H4 (cell line): ENCODE results near the gene LMAN2L. TPM values are rescaled to one million over a fixed set of nuclear protein-coding genes. Genes with fewer than 3 reads are reported as not detected.
"Not testable (repeated sequence)": the region's sequence is repeated elsewhere in the genome, so short reads cannot be mapped to it uniquely, and the experiment has no call there.

ENCODE experiments used
- DNase-seq: peaks from one replicate; pipeline ENCODE4 v3.0.0-alpha.2; 2015; ENCODE audit warnings: low spot score
- total RNA-seq: library from RNA; depleted of rRNA; stranded (reverse); fragments of >200 nt; shearing (Covaris generic); gene quantifications from 2 replicates; pipeline ENCODE4 v1.2.3, GENCODE V29; 2014

The LMAN2L gene
- total RNA-seq, 1 experiment from 2014 or later, result 38.2 TPM

DNA sequence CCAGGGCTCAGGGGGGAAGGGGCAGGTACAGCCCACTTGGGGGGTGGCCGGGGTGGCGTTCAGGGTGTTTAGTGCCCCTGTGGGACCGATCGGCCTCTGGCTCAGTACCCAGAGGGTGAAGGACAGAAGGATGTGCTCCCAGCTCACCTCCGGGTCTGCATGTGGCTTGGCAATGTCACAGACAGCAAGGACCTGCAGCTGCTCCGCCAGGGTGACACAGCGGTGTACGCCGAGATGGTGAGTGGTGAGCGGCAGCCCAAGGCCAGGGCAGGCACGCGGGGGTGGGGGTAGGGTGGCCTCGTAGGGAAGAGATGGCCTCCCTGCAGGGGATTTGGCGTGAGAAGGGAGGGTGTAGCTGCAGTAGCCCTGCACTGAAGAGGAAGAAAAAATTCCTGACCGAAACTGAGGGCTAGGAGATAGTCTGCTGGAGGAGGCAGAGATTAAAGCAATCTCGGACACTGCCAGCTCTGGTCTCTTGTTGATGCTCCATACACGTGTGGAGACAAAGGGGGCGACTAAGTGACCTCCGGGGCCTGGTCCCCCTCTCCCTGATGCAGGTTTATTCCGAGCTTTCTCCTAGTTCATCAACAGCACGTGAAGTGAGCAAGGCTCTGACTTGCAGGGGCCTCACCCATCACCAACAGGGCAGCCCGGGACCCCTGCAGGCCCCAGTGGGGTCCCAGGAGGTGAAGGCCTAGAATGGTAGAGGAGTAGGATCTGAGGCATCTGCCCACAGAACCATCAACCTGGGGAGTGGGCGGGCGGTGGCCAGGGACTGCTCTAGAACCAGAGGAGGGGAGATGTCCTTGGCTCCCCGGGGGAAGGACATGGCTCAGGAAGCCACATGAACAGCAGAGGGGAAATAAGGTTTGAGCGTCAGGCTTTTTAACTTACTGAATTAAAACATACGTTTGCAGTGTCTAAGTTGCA is 51.9 kb downstream of the LMAN2L start:
- DNase-seq, result no peak

DNA sequence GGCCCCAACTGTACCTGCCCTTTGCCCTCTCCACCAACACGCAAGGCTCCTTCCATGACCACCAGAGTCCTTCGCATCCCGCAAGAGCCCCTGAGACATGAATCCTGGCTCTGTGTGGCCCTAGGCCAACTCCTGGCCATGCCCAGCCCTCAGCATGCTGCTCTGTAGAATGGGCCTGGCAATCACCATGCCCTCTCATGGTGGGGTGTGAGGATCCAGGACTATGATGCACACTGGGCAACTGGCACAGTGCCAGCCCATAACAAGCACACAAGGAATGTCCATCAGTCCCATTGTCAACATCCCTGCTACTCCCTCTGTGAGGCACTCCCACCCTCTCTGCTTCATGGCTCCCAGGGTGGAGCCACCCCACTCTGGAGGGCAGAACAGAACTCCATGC is 52.6 kb downstream of the LMAN2L start:
- no peak for DNase-seq

DNA sequence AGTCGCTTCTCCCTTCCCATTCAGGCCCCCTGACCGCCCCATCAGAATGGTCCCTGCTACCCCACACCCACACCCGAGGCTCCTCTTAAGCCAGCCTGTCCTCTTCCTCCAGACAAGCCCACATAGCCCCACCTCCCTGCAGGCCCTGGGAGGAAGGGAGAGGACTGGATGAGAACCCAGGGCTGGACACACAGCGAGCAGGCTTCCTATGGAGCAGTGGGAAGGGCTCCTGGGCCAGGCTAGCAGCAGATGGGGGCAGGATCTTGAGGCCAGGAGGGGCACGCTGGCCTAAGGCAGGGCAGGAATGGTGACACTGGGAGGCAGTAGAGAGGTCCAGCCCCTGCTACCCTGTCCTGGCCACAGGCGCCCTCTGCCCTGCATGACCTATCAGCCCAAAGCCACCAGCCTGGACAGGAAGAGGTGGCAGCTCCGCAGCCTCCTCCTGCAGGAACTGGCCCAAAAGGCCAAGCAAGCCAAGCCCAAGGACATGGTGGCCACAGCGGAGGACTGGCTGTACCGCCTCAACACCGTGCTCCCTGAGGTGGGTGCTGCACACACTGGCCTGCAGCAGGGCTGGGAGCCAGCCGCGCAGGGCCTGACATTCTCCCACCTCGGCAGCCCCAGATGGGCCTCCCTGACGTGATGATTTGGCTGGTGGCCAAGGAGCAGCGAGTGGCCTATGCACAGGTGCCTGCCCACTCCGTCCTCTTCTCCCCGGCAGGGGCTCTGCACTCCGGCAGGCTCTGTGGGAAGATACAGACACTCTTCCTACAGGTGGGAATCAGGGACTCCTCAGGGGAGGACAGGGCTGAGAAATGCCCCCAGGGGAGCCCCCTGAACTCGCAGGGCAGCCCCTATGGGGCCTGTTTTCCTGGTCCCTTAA is 54.0 kb downstream of the LMAN2L start:
- DNase-seq, result no peak

DNA sequence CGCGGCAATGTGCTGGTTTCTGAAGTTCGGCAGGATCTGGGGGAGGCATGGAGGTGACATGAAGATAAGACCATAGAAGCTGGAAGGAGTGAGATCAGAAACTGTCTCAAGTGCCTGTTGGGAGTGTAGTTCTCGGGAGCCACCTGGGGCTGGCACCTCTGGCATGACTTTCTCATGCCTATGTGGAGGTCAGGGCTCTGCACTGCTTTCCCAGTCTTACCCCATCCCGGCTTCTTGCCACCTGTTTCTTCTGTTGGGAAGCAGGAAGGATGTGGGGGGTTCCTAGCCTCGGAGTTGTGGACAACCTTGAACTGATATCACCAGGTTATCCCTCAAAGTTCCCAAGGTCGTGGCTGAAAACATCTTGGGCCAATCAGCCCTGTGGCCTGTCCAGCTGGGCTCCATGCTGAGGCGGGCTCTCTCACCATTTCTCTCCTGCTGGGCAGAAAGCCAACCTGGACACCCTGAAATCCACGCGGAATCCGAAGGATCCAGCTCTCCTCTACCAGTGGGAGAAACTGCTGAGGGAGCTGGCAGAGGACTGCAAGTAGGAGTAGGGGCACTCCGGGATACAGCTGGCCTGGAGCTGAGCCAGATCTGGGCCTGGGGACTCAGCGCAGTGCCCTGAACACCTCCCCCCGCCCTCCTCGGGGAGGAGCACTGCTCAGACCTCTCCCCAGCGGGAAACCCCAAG is 54.8 kb downstream of the LMAN2L start:
- no peak for DNase-seq

DNA sequence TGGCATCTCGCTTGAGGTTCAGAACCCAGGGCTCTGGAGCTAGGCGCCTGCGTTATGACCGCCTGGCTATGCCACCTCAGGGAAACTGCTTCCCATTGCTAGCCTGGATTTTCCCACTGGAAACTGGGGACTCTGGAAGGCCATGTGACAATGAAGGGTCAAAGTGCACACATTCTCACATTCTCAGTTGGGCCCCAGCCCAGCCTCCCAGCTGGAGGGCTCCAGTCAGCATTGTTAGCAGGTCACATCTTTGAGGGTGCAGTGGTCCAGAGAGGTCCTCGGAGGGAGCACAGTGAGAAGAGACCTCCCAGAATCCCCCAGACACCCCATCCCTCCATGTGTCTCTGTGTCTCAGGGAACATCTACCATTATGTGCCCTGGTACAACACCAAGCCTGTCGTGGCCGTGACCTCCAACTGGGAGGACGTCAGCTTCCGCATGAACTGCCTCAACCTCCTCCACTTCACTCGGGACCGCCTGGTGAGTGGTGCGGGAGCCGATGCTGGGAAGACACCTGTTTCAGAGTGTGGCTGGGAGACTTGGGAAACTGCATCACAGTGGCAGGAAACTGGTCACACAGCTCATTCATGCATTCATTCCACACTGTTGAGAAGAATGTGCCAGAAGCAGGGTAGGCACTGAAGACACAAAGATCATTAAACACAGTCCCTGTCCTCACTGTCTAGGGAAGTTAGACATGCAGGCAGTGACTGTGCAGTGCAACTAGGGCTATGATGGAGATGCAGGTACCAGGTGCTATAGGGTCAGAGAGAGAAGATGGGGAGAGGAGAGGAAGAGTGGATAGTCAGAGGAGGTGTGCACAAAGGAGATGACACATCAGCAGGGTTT is 55.7 kb downstream of the LMAN2L start:
- DNase-seq, result no peak

DNA sequence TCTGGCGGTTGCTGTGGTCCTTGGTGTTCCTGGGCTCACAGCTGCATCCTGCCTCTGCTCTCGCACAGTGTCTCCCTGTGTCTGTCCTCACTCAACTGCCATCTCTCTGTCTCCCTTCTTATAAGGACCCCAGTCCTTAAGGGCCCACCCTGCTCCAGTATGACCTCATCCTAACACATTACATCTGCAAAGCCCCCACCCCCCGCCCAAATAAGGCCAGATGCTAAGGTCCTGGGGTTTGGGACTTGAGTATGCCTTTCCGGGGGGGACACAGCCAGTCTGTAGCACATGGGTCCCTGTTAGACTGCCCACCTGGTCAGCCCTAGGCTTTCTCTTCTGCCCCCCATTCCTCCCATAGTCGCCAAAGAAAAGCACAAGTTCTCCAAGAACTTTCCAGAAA is 56.6 kb downstream of the LMAN2L start:
- no peak for DNase-seq

DNA sequence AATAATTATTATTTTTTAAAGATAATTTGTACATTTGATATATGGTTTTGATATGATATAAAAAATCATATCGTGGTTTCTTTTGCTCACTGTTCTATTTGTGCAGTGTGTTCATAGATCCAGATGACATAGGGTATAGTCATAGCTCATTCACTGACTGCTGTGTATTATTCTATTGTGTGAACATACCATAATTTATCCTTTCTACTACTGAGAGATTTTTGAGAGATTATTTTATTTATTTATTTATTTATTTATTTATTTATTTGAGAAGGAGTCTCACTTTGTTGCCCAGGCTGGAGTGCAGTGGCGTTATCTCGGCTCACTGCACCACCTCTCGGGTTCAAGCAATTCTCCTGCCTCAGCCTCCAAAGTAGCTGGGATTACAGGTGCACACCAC is 58.3 kb downstream of the LMAN2L start:
- no peak for DNase-seq

DNA sequence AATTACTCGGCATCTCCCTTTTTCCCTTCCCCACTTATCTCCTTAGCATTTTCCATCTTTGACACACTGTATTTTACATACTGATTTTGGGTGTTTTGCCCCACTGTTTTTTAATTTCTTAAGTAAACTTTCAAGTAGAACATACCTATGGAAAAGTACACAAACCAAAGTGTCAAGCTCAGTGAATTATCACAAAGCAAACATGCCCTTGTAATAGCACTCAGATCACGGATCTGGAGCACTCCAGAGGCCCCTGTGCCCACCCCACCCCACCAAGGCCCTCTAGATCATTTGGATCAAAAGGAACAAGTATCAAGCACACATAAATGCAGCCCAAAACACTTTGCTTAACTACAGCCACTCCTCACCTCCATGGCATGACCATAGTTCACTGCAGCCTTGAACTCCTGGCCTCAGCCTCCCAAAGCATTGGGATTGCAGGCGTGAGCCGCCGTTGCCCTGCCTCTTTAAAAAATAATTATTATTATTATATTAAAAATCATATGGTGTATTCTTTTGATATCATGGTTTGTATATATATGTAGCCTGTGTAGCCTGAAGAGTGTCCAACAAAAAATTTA is 59.2 kb downstream of the LMAN2L start:
- no peak for DNase-seq

DNA sequence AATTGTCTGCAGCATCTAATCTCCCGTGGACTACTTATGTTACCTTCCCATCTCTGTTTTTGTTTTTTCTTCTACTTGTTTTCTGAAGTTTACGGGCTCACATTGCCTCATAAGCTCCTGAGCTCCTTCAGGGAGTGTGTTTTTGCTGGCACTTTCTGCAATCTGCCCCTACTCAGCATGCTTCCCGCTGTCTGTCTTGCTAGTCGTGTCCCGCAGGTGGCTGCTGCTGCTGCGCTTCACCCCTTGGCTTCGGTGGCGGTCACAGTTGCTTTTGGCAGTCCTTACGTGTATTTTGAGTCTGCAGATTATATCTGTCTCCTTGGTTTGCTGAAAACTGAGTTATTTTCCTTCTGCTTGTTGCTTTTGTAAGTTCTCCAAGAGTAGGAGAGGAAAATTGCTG is 60.0 kb downstream of the LMAN2L start:
- DNase-seq, result no peak

DNA sequence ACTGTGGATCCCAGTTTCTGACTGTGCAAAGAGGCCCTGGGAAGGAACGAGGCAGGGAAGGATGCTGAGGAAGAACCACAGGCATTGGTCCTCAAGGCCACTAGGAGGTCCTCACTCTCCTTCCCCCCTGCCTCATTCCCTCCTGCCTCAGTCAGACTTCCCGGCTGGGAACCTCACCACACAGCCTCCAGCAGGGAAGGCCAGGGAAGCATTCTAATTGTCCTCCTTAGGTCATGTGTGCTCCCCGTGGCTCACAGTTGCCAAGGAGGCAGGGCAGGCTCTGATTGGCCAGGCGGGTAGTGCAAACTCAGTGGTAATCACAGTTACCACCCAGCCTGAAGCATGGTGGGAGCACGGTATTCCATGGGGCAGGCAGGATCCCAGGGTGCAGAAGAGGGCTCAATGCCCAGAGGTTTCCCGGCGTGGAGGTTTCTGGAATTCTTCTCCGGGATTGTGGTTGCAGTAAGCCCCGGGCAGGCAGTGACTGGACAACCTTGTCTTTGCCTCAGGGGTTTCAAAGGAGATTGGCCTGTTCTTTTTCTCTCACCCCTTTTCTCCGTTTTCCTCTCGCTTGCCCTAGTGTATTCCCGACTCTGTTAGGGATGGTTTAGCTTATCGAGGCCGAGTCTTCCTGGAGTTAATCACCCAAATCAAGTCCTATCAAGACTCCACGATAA is 70.2 kb downstream of the LMAN2L start:
- no peak for DNase-seq

DNA sequence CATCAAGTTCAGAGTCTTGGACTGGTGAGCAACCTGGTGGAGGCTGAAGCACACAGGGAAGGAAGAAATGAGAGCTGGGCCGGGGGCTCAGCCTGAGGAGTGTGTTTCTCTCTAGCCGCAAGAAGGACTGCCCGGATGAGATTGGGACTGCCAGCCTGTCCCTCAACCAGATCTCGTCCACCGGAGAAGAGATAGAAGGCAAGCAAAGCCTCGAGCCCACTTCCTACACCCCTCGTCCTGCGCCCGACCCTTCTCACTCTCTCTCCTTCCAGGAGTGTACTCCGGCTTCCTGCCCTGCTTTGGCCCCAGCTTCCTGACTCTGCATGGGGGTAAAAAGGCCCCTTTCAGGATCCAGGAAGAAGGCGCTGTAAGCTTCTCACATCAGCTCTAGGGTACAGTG is 71.1 kb downstream of the LMAN2L start:
- DNase-seq, result no peak

DNA sequence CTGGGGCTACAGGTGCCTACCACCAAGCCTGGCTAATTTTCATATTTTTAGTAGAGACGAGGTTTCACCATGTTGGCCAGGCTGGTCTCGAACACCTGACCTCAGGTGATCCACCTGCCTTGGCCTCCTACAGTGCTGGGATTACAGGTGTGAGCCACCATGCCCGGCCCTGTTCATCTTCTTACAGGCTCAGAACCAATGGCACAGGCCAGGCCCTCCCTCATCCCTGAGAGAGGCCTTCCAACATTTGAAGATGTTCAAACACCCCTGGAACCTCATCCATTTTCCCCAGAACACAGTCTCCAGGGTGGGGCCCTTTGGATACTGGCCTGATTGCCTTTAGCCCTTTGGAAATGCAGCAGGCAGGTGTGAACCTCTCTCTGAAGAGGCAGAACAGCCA is 74.1 kb downstream of the LMAN2L start:
- DNase-seq, result not testable (repeated sequence)

DNA sequence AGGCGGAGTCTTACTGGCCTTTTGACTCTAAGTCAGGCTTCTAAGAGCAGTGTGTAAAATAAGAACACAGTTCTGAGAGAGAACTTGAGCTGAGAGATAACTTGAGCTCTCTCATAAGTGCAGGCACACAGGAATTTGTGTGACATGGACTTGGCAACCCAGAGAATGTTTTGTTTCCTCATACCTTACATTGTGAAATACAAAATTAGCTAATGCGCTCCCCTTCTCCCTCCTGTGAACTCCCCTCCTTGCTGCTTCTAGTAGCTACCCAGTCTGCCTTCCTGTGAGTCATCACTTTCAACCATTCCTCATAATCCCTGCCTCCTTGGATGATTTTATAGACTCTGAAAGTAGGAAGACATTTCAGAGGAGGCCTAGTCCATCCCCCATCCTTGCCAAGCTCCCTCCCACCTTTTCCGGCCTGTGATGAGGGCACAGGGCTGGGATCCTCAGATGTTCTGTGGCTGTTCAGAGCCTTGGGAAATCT is 74.7 kb downstream of the LMAN2L start:
- peak; percentile 97 for DNase-seq

DNA sequence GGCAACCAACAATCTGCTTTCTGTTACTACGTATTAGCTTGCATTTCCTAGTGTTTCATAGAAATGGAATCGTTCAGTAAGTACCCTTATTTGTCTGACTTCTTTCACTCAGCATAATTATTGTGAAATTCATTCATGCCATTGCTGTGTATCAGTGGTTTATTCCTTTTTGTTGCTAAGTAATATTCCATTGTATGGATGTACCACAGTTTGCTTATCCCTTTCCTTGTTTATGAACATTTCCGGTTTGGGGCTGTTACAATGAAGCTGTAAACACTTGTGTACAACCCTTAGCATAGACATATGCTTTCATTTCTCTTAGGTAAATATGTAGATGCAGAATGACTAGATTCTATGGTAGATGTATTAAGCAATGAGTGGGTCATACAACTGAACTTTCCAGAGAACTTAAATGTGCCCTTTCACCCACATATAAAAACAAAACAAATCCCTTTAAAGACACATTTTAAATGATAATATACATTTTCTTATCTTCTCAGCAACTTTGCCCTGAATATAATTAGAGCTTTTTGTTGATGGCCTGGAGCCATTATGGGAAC is 75.4 kb downstream of the LMAN2L start:
- DNase-seq, result no peak

DNA sequence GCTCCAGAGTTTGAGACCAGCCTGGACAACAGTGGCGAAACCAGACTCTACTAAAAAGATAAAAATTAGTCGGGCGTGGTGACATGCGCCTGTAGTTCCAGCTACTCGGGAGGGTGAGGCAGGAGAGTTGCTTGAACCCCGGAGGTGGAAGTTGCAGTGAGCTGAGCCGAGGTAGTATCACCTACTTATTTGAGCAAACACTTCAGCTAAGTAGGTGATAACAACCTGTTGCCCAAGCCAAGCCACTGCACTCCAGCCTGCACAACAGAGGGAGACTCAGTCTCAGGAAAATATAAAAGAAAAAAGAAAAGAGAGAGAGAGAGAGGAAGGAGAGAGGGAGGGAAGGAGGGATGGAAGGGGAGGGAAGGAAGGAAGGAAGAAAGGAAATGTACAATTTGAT is 76.0 kb downstream of the LMAN2L start:
- no peak for DNase-seq

DNA sequence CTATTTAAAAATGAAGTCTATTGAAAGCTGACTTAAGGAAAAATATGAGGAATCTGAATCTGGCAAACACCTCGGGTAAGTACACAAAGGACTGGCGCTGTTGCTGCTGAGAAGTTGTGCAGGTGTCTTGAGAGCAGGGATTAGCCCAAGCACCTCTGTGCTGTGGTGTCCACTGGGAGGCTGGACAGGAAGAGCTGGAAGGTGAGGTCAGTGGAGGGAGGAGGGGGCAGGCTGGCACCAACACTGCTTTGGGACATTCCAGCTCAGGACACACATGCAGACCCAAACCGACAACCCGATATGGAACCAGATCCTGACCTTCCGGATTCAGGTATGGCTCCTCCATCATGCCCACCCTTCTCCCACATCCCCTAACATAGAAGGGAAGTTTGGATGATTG is 76.7 kb downstream of the LMAN2L start:
- DNase-seq, result no peak

DNA sequence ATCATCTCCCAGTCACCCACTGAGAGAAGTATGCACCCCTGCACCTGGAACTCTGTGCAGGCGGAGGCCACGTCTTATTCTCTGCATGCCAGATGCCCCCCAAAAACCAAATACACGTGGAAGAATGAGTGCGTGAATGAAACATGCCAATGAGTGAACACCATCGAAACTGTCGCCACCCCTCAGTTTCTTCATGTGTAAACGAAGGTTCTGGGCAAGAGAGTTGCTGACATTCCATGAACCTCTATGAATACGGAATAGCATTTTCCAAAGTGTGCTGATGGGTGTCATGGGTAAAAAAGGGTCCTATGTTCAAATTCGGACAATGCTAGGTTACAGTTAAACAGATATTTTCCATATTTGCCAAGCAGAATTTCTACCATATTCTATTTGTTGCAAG is 77.5 kb downstream of the LMAN2L start:
- no peak for DNase-seq

DNA sequence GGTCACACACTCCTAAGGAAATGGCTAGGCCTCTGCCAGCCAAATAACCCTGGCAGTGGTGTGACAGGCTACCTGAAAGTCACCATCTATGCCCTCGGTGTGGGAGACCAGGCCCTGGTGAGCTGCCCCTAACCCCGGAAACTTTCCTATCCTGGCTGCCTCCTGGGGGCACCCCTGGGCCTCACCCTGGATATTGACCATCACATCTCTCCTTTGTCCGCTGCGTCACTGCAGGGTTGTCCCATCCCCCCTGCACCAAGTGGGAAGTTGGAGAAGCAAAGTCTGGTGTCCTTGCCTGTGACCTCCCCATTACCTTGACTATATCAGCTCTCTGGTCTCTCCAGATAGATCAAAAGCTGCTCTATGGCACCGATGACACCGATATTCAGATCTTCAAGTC is 78.5 kb downstream of the LMAN2L start:
- no peak for DNase-seq

DNA sequence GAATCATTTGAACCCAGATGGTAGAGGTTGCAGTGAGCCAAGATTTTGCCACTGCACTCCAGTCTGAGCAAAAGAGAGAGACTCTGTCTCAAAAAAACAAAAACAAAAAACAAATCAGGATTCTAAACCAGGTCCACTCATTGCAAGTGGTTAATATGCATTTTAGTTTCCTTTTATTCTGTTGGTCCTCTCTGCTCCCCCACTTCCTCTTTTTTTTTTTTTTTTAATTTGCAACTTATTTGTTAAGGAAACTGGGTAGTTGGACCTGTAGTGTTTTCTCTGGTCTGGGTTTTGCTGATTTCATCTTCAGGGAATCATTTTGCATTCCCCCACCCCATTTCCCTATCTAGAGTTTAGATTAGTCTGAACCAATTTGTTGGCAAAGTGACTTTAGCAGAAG is 83.3 kb downstream of the LMAN2L start:
- DNase-seq, result no peak
